Mesenteric fat pad (tissue), 1 donor: ENCODE results near the gene CYP24A1. TPM values are rescaled to one million over a fixed set of nuclear protein-coding genes. Genes with fewer than 3 reads are reported as not detected.

Experiments
- DNase-seq: peaks from one replicate; pipeline ENCODE4 v3.0.0-alpha.2; 2020; ENCODE audit warnings: low spot score
- total RNA-seq: library from RNA; stranded (reverse); fragmentation: NEBNext Ultra II Directional; extraction: Animal tissue kit (Norgen Biotek cat#: 25700); gene quantifications from one replicate; pipeline ENCODE4 v1.2.1, GENCODE V29; 2021
- donor health status: DM: yes; HTN: yes; CAD: no.

The CYP24A1 gene
- total RNA-seq, 1 donor from 2014 or later = not detected

DNA sequence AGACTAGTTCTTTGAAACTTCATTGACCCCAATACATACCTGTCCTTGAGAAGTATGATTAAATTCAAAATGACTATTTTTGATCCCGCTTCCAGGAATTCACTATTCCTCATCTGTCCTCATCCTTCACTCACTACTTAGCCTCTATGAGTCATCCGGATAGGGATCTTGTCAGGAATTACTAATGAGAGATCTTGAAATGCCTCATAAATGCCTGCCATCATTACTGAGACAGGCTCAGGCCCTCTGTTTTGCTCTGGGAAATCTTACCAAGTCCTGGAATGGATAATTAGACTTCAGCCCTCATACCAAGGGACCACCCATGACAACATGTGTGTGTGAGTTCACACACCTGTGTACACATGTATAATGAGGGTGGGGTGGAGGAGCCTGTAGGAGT, 2.8 kb upstream of the CYP24A1 start:
- DNase-seq = no peak

GRCh38 chr20:54174457-54175175, 830 bp upstream of the CYP24A1 start:
- DNase-seq = no peak

- DNase-seq = no peak
These were observed 732 bp downstream of the CYP24A1 start for GRCh38 chr20:54172856-54173652.

GRCh38 chr20:54172532-54172855, 1.3 kb downstream of the CYP24A1 start:
- no peak for DNase-seq

DNA sequence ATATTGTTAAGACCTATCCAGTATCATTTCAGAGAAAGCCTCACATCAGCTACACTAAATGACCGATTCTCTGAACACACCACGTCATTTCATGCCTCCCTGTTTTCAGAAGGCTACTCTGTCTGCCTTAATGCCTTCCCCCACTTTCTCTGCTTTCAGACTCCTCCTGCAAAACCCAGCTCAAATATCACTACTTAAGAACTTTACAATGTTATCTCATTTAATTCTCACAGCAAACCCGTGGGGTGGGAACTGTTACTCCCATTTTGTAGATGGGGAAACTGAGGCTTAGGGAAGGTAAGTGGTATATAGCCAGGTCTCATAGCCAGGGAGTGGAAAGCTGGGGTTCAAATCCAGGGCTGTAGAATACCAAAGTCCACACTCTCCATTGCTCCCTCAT, 2.8 kb downstream of the CYP24A1 start:
- DNase-seq = no peak

DNA sequence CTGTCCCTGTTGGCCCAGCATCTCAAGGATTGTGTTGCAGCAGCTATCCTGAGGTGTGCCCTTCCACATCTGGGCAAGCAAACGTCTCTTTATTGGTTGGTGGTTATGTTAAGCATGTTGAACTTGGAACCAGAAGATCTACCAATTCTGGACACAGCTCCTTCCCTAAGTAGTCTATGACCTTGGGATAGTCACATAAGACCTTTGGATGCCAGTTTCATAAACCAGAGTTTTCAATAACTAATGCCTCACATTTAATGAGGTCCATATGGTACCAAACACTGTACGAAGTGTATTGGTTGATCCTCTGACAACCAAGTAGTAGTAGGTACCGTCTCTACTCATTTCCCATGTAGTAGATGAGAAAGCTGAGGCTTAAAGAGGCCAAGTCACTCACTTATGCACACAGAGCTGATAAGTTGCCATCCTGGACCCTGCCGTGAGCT, 3.7 kb downstream of the CYP24A1 start:
- no peak for DNase-seq

DNA sequence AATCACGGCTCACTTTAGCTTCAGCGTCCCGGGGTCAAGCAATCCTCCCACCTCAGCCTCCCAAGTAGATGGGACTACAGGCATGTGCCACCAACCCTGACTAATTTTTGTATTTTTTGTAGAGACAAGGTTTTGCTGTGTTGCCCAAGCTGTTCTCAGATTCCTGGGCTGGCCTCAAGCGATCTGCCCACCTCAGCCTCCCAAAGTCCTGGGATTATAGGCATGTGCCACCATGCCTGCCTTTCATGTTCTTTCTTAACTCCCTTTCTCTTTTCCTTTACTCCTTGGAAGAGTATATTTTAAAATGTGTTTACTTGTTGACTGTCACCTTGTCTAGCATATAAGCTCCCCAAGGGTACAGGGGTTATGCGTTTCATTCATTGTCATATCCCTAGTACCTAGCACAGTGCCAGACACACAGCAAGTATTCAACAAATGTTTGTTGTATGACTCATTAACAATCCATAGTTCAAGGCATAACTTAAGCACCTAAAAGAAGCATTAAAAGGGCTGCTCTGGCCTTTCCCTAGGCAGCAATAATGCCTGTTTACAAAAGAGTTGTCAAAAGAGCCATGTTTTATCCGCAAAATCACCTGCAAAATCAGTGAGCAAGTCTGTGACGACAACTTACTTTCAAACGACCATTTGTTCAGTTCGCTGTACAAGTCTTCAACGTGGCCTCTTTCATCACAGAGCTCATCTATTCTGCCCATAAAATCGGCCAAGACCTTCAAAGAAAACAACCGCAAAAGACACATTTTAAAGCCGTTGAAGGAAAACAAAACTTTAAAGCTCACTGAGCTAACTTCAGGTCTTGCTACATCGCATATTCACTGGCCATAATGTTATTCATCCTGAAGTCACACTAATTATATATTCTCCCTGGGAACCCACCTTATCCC, 4.6 kb downstream of the CYP24A1 start:
- no peak for DNase-seq

- DNase-seq = no peak
These were observed 5.6 kb downstream of the CYP24A1 start for GRCh38 chr20:54167909-54168872.

- no peak for DNase-seq
These were observed 6.7 kb downstream of the CYP24A1 start for GRCh38 chr20:54166987-54167662.

DNA sequence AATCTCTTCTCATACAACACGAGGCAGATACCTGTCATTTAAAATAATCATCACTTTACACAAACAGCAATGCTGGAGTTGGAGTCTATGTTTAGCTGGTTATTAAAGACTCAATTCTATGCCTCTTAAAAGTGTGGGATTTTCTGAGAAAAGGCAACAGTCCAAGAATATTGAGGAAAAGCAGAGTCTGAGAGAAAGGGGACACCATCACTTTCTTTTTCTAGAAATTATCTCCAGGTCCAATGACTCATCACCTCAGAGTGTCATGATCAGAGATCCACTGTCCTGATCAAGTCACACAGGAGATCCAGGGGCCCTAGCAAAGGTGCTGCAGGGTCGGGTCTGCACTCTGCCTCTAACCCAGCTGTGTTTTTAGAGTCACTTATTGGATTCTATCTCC, 8.0 kb downstream of the CYP24A1 start:
- no peak for DNase-seq

- no peak for DNase-seq
These were observed 8.8 kb downstream of the CYP24A1 start for GRCh38 chr20:54165014-54165413.

GRCh38 chr20:54163402-54163801, 10.4 kb downstream of the CYP24A1 start:
- DNase-seq = no peak

DNA sequence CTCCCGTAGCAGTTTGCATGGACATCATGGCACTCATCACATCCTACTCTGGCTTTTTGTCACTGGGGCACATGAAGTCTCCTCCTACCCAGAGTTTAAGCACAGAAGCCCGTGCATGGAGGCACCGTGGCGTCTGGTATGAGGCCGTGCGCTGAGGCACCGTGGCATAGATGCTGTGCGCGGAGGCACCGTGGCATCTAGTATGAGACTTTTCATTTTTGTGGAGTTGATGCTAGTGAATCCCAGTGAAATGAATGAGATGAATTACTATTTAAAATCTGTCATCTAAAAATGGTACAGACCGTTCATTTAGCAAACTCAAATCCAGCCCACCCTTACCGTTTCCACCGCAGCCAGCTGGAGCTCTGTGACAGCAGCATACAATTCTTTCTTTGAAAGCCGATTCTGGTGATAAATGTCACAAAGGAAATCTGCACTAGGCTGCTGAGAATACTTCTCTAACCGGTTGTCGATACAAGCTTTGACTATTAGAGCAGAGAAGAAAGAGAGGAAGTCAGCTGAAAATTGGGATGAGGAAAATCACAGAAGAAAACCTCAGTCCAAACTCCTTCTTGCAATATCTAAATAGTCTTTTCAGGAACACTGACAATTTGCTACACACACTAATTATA, 11.3 kb downstream of the CYP24A1 start:
- no peak for DNase-seq

- DNase-seq = no peak
These were observed 12.0 kb downstream of the CYP24A1 start for GRCh38 chr20:54161821-54162149.

DNA sequence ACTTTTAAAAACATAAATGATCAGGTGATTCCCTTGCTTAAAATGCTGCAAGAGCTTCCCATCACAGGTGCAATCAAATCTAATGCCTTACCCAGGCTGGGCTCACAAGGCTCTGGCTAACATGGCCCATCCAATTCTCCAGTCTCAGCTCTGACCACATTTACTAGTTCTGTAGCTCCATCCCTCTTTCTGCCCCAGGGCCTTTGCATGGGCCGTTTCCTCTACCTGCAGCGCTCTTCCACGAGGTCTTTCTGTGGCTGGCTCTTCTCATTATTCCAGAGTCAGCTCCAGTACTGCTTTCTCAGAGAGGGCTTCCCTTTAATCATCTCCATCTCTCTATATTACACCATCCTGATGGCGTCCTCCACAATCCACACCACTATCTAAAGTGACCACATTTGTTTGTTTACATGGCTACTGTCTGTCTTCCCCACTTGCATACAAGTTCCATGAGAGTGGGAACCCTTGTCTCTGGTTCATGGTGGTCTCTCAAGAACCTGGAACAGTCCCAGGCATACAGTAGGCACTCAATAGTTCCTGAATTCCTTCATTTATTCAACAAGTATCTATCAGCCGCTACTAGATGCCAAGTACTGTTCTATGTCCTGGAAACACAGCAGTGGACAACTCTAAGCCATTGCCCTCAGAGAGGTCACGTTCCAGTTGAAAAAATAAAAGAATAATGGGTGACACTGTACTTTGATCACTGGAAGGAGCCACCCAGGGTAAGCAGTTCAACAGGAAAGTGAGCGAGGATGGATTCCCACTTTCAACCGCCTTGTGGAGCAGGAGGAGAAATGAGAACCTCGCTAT, 12.6 kb downstream of the CYP24A1 start:
- DNase-seq = no peak

DNA sequence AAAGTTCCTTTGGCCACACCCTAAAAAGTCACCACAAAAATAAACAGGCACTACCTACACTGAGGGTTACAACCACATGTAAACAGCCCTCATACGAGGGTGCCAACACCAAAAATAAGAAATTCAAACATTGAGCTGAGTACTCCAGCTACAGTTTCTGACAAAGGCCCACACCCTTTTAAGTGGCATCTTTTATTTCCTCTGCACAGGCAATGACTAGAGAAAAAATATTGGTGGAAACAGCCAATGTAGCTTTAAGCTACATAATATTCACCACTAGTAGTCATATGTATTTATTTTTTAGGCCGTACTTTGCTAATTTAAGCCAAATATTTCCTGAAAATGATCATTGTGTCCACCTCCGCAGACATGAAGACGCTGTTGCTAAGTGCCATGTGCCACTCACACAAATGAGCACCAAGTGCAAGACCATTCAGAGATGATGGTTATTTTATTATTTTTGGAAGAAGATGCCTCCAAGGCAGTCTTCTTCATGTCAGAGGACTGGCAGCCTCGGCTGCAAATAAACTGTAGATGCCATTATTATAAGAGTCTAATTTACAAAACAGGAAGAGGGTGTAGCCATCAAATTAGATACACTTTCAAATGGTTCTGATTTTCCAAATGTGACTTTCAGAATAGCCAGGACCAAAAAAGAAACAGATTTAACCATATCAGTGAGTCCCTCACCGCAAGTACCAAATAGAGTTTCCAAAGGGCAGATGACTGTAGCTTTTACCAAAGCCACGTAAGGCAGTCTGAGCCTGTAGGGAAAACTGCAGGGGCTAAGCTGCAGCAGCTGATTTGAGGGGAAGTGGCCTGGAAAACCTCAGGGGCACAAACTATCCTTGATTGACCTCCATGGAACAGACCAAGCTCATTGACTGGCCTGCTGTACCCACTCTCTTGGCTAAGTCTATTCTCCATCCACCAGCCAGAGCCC, 13.4 kb downstream of the CYP24A1 start:
- no peak for DNase-seq

DNA sequence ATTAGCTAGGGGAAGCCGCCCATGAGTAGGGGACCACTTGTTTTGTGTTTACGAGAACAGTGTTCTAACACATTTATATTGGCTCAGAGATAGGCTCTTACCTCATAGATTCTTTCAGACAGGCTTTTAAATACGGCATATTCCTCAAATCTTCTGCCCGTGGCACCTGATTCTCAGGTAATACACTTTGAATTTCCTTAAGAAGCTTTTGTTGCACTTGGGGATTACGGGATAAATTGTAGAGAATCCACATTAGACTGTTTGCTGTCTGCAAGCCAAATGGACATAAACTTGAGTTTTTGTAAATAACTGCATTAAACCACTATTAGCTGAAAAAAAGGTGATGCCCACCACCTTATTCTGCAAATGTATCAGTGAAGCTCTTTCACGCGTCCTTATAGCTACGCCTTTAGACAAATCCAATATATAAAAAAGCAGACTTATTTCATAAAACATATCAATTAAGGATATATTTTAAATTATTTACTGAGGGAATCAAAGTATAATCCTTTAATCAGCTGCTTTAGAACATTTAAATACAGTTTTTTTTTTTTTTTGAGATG, 14.8 kb downstream of the CYP24A1 start:
- no peak for DNase-seq
